PC-9 (cell line): ENCODE data around the gene OSBPL10.

Source experiments
- CTCF ChIP-seq: fragments of 200-600 bp; sonication (generic); conservative IDR thresholded peaks from 2 replicates; pipeline ENCODE4 v1.6.1; 2017; ENCODE audit warnings: mixed run types, antibody characterized with exemption, mild to moderate bottlenecking, moderate library complexity
- EZH2 ChIP-seq: fragments of 200-600 bp; sonication (generic); IDR thresholded peaks from 2 replicates; pipeline ENCODE4 v1.8.0; 2017; ENCODE audit warnings: antibody characterized with exemption, low read depth

GRCh38 chr3:31884251-31884650 is 96.8 kb downstream of the OSBPL10 start:
- TF ChIP-seq CTCF (no peak), EZH2 (no peak)
